ENCODE measurements around the gene YWHAG.
A peak's percentile ranks its signal among the peaks of the same experiment; 100 is the strongest.

Gene YWHAG

GRCh38 chr7:76304888-76305375 lies 53.9 kb downstream of the YWHAG start:
- no peak for TF ChIP-seq CTCF (IDR thresholded peaks at IDR 0.05; ENCODE audit: extremely low read depth, missing control alignments)
- no peak for DNase-seq (ENCODE audit: low spot score)

DNA sequence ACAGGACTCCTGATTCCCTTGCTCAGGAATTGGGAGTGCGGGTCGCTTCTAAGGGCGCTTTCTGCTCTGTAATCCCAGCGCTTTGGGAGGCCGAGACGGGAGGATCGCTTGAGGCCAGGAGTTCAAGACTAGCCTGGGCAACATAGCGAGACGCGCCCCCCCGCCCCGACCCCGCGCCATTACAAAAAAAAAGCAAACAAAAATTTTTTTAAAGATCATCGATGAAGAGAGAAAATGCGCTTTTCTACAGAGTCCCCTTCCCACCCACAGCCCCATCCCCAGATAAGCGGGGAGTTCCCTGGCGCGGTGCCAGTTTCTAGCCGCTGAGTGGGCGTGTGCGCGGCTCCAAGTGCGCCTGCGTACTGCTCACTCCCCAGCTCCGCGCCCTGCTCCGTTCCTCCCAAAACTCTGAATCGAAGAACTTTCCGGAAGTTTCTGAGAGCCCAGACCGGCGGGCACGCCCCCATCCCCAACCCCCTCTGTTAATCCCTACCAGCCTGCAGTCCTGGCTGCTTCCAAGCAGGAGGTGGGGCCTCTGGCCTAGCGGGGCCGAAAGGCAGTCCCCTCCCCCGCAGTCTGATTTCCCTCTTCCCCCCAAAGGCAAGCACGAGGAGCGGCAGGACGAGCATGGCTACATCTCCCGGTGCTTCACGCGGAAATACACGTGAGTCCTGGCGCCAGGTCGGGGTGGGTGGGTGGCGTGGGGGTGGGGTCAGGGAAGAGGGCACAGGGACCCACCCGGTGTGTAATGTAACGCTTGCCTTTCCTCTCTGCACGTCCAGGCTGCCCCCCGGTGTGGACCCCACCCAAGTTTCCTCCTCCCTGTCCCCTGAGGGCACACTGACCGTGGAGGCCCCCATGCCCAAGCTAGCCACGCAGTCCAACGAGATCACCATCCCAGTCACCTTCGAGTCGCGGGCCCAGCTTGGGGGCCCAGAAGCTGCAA lies 55.3 kb downstream of the YWHAG start:
- no peak for TF ChIP-seq CTCF (IDR thresholded peaks at IDR 0.05; ENCODE audit: extremely low read depth, missing control alignments)
- DNase-seq (ENCODE audit: low spot score) = peak; percentile 89

DNA sequence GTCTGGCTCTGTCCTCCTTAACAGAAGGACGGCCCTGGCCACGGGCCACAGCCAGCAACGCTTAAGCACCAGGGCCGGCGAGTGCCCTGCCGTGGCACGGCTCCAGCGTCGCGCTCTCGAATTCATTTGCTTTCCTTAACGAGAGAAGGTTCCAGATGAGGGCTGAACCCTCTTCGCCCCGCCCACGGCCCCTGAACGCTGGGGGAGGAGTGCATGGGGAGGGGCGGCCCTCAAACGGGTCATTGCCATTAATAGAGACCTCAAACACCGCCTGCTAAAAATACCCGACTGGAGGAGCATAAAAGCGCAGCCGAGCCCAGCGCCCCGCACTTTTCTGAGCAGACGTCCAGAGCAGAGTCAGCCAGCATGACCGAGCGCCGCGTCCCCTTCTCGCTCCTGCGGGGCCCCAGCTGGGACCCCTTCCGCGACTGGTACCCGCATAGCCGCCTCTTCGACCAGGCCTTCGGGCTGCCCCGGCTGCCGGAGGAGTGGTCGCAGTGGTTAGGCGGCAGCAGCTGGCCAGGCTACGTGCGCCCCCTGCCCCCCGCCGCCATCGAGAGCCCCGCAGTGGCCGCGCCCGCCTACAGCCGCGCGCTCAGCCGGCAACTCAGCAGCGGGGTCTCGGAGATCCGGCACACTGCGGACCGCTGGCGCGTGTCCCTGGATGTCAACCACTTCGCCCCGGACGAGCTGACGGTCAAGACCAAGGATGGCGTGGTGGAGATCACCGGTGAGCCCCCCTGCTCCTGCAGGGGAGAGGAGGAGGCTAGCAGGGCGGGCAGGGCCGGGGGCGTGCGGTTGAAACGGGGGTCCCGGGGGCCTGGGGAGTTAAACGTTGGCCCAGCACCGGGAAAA lies 56.2 kb downstream of the YWHAG start, which contains the start of gene HSPB1:
Gene HSPB1 (plus strand): TSS at position 327 of the 855 bp plus-strand sequence. CDS start 40 bp downstream, at position 367.
- peak; percentile 91 for DNase-seq (ENCODE audit: low spot score)
- TF ChIP-seq CTCF (IDR thresholded peaks at IDR 0.05; ENCODE audit: extremely low read depth, missing control alignments) = no peak

GRCh38 chr7:76301000-76301399 lies 57.8 kb downstream of the YWHAG start:
- TF ChIP-seq CTCF (IDR thresholded peaks at IDR 0.05; ENCODE audit: extremely low read depth, missing control alignments) = no peak
- DNase-seq (ENCODE audit: low spot score) = no peak

DNA sequence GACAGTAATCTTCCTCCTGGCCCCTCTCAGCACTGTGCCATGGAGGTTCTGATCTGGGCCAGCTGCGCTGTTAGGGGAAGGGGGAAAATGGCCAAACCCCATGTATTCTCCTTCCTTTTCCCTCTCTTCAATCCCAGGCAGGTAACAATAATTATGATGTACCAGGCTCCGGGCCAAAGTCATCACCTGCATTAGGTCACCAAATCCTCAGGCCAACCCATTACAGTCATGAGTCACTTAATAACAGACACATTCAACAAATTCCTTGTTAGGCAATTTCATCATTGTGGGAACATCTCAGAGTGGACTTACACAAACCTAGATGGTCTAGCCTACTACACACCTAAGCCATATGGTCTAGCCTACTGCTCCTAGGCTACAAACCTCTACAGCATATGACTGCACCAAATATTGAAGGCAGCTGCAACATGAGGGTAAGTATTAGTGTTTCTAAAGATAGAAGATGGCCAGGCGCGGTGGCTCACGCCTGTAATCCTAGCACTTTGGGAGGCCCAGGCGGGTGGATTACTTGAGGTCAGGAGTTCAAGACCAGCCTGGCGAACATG lies 58.5 kb downstream of the YWHAG start:
- no peak for DNase-seq (ENCODE audit: low spot score)

More for the DNA sequence above, 58.5 kb downstream of the YWHAG start:
- TF ChIP-seq CTCF (IDR thresholded peaks at IDR 0.05; ENCODE audit: extremely low read depth, missing control alignments) = no peak
